ENCODE data around the gene GARRE1. TPM values are rescaled to one million over a fixed set of nuclear protein-coding genes. Genes with fewer than 3 reads are reported as not detected.

Gene GARRE1
- total and polyA plus RNA-seq, 8 donors: 7.4 to 18.3 (median 11.2) TPM

DNA sequence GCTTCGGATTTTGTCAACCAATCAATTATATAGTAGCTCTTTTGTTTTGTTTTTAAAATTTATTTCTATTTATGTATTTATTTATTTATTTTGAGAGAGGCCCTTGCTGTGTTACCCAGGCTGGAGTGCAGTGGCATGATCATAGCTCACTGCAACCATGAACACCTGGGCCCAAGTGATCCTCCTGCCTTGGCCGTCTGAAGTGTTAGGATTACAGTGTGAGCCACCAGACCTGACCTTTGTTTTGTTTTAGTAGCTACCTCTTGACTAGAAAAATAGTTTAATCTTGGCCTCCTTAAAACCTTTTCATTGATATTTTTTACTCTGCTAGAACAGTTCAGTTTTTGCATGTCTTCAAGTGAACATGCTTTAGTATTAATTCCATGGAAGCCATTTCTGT, 15.1 kb downstream of the GARRE1 start:
- H3K36me3 ChIP-seq: no peaks in the 10 kb centered on the region
- FAIRE-seq (no peak), ATAC-seq (peak; percentile 37 to 48 (median 44)), DNase-seq (no peak)
- H3K9me3 ChIP-seq: no peaks in the 10 kb centered on the region
- intact Hi-C loops (cut with DNase I): no loop called here
- no peaks in the 10 kb centered on the region for H3K27me3 ChIP-seq
- peak overlapping the region; percentile 62 to 86 (median 64) for H3K27ac ChIP-seq
- no peak overlapping the region for H3K4me3 ChIP-seq
- H3K4me1 ChIP-seq: peaks cover 22 to 43% (median 36%) of the 10 kb centered on the region in 3 donors
- TF ChIP-seq, protein P1, sequence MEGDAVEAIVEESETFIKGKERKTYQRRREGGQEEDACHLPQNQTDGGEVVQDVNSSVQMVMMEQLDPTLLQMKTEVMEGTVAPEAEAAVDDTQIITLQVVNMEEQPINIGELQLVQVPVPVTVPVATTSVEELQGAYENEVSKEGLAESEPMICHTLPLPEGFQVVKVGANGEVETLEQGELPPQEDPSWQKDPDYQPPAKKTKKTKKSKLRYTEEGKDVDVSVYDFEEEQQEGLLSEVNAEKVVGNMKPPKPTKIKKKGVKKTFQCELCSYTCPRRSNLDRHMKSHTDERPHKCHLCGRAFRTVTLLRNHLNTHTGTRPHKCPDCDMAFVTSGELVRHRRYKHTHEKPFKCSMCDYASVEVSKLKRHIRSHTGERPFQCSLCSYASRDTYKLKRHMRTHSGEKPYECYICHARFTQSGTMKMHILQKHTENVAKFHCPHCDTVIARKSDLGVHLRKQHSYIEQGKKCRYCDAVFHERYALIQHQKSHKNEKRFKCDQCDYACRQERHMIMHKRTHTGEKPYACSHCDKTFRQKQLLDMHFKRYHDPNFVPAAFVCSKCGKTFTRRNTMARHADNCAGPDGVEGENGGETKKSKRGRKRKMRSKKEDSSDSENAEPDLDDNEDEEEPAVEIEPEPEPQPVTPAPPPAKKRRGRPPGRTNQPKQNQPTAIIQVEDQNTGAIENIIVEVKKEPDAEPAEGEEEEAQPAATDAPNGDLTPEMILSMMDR (IDR thresholded peaks at IDR 0.05): no peak
- WGBS, 2 donors: 17 to 24% methylated on average over 2 of the region's 2 CpGs

DNA sequence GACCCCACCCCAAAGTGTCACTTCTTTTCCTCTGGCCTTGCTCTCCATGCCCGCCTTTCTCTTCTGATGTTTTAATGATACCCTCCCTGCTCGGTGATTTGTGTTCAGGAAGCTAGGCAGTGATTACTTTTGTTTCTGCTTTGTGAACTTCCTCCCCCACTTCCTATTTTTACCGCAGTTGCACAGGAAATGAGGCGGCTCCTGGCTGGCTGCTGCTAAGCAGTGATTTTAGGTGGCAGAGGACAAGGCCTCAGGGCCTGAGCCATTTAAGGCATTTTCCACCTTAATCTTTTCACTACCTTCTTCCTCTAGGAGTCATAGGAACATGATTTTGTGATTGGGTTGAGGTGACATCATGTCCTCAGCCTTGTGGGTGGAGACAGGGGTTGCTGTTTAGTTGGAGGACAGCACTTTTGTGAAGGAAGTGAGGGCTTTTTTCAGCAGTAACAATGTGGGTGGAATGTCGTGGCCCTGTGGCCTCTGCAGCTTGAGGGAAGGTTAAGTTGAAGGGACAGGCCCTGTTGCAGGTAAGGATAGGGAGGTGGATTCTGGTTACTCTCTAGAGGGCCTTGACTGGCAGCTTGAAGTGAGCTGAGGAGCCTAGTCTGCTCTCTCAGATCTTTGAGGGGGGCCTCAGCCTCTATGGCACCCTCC, 15.7 kb downstream of the GARRE1 start:
- Histone ChIP-seq H3K36me3 (no peaks in the 10 kb centered on the region), H3K4me1 (peaks cover 22 to 37% (median 36%) of the 10 kb centered on the region in 3 donors), H3K27me3 (no peaks in the 10 kb centered on the region), H3K4me3 (peak overlapping the region in 1 of 4 donors; percentile 10), H3K27ac (peak overlapping the region; percentile 62 to 86 (median 64)), H3K9me3 (no peaks in the 10 kb centered on the region)
- peak in 4 of 6 donors; percentile 32 to 49 (median 43) for DNase-seq
- intact Hi-C loops (cut with DNase I): no loop called here
- TF ChIP-seq, protein P1 (IDR thresholded peaks at IDR 0.05): no peak
- peak; percentile 58 to 77 (median 70) for ATAC-seq
- no peak for FAIRE-seq
- 42 to 43% methylated on average over 5 of the region's 5 CpGs for WGBS, 2 donors

DNA sequence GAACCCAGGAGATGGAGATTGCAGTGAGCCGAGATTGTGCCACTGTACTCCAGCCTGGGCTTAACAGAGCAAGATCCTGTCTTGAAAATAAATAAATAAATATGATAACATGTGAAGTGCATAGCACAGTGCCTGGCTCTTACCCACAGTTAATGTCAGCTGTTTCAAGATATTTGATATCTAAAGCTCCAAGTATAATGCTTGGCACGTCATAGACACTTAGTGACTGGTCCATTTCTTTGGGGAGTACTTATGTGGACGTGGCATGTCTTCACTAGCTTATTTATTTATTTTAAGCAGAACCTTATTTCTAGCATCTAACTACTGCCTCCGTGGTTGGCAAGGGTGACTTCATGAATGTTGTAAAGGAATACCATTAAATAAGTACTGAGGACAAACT, 18.8 kb downstream of the GARRE1 start:
- intact Hi-C loops (cut with DNase I): no loop called here
- DNase-seq: no peak
- Histone ChIP-seq H3K27ac (no peak overlapping the region), H3K27me3 (no peaks in the 10 kb centered on the region), H3K4me3 (no peak overlapping the region), H3K9me3 (no peaks in the 10 kb centered on the region), H3K36me3 (no peaks in the 10 kb centered on the region), H3K4me1 (peaks cover 19 to 49% (median 38%) of the 10 kb centered on the region in 3 donors)
- TF ChIP-seq, protein P1 (IDR thresholded peaks at IDR 0.05): no peak
- FAIRE-seq: no peak
- no peak for ATAC-seq
- 68 to 72% methylated on average over 4 of the region's 4 CpGs for WGBS, 2 donors

DNA sequence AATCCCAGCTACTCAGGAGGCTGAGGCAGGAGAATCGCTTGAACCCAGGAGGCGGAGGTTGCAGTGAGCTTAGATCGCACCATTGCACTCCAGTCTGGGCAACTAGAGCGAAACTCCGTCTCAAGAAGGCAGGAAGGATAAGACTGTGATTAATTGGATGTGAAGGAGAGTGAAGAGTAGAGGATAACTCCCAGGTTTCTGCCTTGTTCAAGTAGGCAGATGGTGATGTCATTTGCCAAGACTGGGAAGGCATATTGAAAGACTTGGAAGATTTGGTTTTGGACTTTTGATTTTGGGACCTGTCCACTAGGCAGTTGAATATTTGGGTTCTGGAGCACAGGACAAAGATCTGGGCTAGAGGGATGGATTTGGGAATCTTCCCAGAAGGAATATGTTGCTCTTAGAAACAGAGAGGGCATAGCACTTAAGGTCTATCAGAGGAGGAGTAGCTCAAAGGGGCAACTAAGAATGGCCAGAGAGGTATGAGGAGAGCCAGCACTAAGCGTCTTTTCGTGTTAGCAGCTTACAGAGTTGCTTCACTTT, 20.0 kb downstream of the GARRE1 start:
- Histone ChIP-seq H3K27ac (peak overlapping the region in 2 of 4 donors; percentile 15 to 35), H3K36me3 (no peaks in the 10 kb centered on the region), H3K4me1 (peaks cover 9 to 37% (median 26%) of the 10 kb centered on the region in 3 donors), H3K27me3 (no peaks in the 10 kb centered on the region), H3K4me3 (no peak overlapping the region), H3K9me3 (no peaks in the 10 kb centered on the region)
- TF ChIP-seq, protein P1 (IDR thresholded peaks at IDR 0.05): no peak
- 82 to 92% methylated on average over 7 of the region's 7 CpGs for WGBS, 2 donors
- ATAC-seq (no peak), FAIRE-seq (no peak), DNase-seq (no peak)
- intact Hi-C loops (cut with DNase I): no loop called here

All from pancreas (tissue), 10 donors.